ENCODE data around the gene EDC3. TPM values are rescaled to one million over a fixed set of nuclear protein-coding genes. Genes with fewer than 3 reads are reported as not detected.

EDC3 gene
- polyA plus RNA-seq, 1 experiment: 44.2 TPM

GRCh38 chr15:74723187-74723586 is 27.4 kb upstream of the EDC3 start:
- H3K36me3 ChIP-seq (ENCODE audit: control insufficient read depth, insufficient read depth, low read length): no peaks in the 10 kb centered on the region
- no peak for TF ChIP-seq CTCF (IDR thresholded peaks at IDR 0.05; ENCODE audit: insufficient read depth, low read depth, low read length)
- ChIA-PET POLR2A (no interaction called here), CTCF (interaction anchor here (0.6 to 3.6 kb wide), 3 partner anchors 45 to 691 kb away, joined by 3 to 10 read pairs (median 3); no protein-coding TSS in a partner anchor)
- H3K27me3 ChIP-seq (ENCODE audit: control insufficient read depth, insufficient read depth, low read length): peaks cover 20% of the 10 kb centered on the region
- DNase-seq (ENCODE audit: low read depth): no peak
- H3K4me3 ChIP-seq (ENCODE audit: low read depth, low read length): no peak overlapping the region

GRCh38 chr15:74722591-74722990 is 26.8 kb upstream of the EDC3 start:
- ChIA-PET CTCF (no interaction called here), POLR2A (no interaction called here)
- Histone ChIP-seq H3K27me3 (ENCODE audit: control insufficient read depth, insufficient read depth, low read length) (peaks cover 17% of the 10 kb centered on the region), H3K36me3 (ENCODE audit: control insufficient read depth, insufficient read depth, low read length) (no peaks in the 10 kb centered on the region), H3K4me3 (ENCODE audit: low read depth, low read length) (no peak overlapping the region)
- no peak for TF ChIP-seq CTCF (IDR thresholded peaks at IDR 0.05; ENCODE audit: insufficient read depth, low read depth, low read length)
- DNase-seq (ENCODE audit: low read depth): no peak

DNA sequence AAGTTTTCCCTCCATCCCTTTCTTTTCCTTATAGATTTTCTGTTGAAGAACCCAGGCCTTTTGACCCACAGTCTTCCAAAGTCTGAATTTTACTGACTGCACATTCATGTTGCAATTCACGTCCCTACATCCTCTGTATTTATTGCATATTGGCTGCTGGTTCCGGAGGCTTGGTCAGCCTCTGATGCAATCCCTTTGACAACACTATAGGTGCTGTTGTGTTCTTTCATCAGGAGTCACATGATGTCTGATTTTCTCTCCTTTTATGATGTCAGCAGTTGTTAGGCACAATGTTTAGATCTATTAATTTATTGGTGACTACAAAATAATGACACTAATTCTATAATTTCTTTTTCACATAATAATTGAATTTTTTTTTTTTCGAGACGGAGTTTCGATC is 20.8 kb upstream of the EDC3 start:
- H3K36me3 ChIP-seq (ENCODE audit: control insufficient read depth, insufficient read depth, low read length): no peaks in the 10 kb centered on the region
- TF ChIP-seq CTCF (IDR thresholded peaks at IDR 0.05; ENCODE audit: insufficient read depth, low read depth, low read length): no peak
- POLR2A ChIA-PET: no interaction called here
- H3K27me3 ChIP-seq (ENCODE audit: control insufficient read depth, insufficient read depth, low read length): peaks cover 6% of the 10 kb centered on the region; the same call in 1 of the 2 replicates
- DNase-seq (ENCODE audit: low read depth): no peak
- H3K4me3 ChIP-seq (ENCODE audit: low read depth, low read length): no peak overlapping the region
- CTCF ChIA-PET: interaction anchor here (0.6 kb wide), 1 partner anchor 10 kb away, joined by 3 read pairs; no protein-coding TSS in a partner anchor

DNA sequence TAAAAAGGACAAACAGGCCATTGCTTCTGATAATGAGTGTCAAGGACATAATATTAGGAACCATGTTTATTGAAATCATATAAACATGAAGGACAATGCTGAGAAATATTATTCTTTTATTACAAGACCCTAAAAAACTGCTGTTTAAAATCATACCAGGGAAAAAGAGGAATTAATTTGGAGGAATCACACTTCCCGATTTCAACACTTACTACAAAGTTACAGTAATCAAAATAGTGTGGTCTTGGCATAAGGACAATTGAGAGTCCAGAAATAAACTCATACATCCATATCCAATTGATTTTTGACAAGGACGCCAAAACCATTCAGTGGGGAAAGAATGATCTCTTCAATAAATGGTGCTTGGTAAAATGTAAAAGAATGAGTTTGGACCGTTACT is 16.5 kb upstream of the EDC3 start:
- Histone ChIP-seq H3K4me3 (ENCODE audit: low read depth, low read length) (no peak overlapping the region), H3K27me3 (ENCODE audit: control insufficient read depth, insufficient read depth, low read length) (peaks cover 8% of the 10 kb centered on the region), H3K36me3 (ENCODE audit: control insufficient read depth, insufficient read depth, low read length) (no peaks in the 10 kb centered on the region)
- ChIA-PET POLR2A (no interaction called here), CTCF (no interaction called here)
- DNase-seq (ENCODE audit: low read depth): no peak
- TF ChIP-seq CTCF (IDR thresholded peaks at IDR 0.05; ENCODE audit: insufficient read depth, low read depth, low read length): no peak

- DNase-seq (ENCODE audit: low read depth): no peak
- TF ChIP-seq CTCF (IDR thresholded peaks at IDR 0.05; ENCODE audit: insufficient read depth, low read depth, low read length): no peak
- CTCF ChIA-PET: interaction anchor here (0.6 to 0.7 kb wide), 2 partner anchors 63 to 292 kb away, joined by 3 to 6 read pairs; no protein-coding TSS in a partner anchor
- Histone ChIP-seq H3K27me3 (ENCODE audit: control insufficient read depth, insufficient read depth, low read length) (peaks cover 12% of the 10 kb centered on the region), H3K36me3 (ENCODE audit: control insufficient read depth, insufficient read depth, low read length) (no peaks in the 10 kb centered on the region), H3K4me3 (ENCODE audit: low read depth, low read length) (no peak overlapping the region)
- POLR2A ChIA-PET: no interaction called here
Measured at GRCh38 chr15:74710319-74711094, 14.7 kb upstream of the EDC3 start.

All from BJ (cell line).